Stomach (tissue), 4 donors: ENCODE results near the gene PLEKHH1.

ENCODE experiments used
- CTCF ChIP-seq, 7 experiments: fragments of 450-650 bp in 4 of 7; fragments of 200-600 bp in 3 of 7; sonication (generic) in 3 of 7; IDR thresholded peaks; one replicate each; pipeline ENCODE4 v1.5.1; 2016 to 2019; ENCODE audit warnings: antibody characterized with exemption in 7 of 7, control low read depth in 2 of 7, mild to moderate bottlenecking in 1 of 7
- EP300 ChIP-seq: sonication (generic); formaldehyde crosslinking; IDR thresholded peaks from one replicate; pipeline ENCODE4 v1.6.1; 2017; ENCODE audit warnings: antibody characterized with exemption
- POLR2A ChIP-seq, 4 donors: fragments of 450-650 bp; IDR thresholded peaks; one replicate each; pipeline ENCODE4 v1.6.1; 2016; ENCODE audit warnings: antibody characterized with exemption in 4 of 4, control low read depth in 2 of 4, mild to moderate bottlenecking in 1 of 4, moderate library complexity in 1 of 4

DNA sequence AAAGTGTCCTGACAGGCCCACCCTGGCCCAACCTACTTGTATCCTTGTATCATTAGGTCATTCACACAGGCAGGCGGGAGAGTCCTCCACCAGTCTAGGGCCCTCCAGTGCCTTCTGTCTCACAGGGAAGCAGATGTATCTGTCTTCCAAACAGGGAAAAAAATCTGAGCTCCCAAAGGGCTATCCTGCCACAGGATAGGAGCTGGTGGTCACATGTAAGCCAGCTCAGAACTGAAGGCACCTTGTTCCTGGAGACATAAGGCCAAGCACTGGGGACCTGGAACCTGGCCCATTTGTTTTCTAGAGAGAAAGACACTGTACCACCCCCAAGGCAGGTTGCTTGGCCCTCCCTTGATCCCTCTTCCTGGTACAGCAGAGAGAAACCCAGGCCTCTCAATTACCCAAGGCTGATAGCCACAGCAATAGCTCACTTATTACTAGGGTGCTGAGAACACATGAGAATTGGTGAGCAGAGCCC is 19.4 kb upstream of the PLEKHH1 start:
- no peak for TF ChIP-seq EP300
- no peak for TF ChIP-seq CTCF (IDR thresholded peaks at IDR 0.05)
- no peak for TF ChIP-seq POLR2A (IDR thresholded peaks at IDR 0.05)
